Heart left ventricle (tissue), 13 donors: ENCODE measurements around the gene CHMP4B.

Experiments
- CTCF ChIP-seq, 12 donors: fragments of 200-600 bp; sonication (generic) in 4 of 12; IDR thresholded peaks; one replicate each; pipeline versions ENCODE4 v1.5.0 to v1.8.0; 2018 to 2022; ENCODE audit warnings: antibody characterized with exemption in 12 of 12, mild to moderate bottlenecking in 5 of 12
- POLR2A ChIP-seq, 2 donors: fragments of 450-650 bp; IDR thresholded peaks; one replicate each; pipeline ENCODE4 v1.6.1; 2017; ENCODE audit warnings: antibody characterized with exemption in 2 of 2, mild to moderate bottlenecking in 2 of 2, moderate library complexity in 2 of 2
- donor health status: ischemic (EF 13 %, LVEDD 7.1; RV severe dilation, severe dysfunction).
- donor health status: DM: no; HTN: yes; CAD: no.
- donor health status: DM: no; HTN: no; CAD: no.
- donor health status: ischemic (EF 25% LVEDD 6.9; RV normal size, moderate dysfunction).
- donor health status: ischemic (EF 25% LVEDD 5.7; RV mildly dilated, moderate dysfunction).
- donor health status: ischemic (EF 35%, LVEDD 5.7; RV mildly dilated, moderate dysfunction).
- donor health status: nonischemic (EF 11% LVEDD 7.7; RV severe dilation, severe dysfunction).
- donor health status: DM: yes; HTN: yes; CAD: no.
- donor health status: PGD.
- donor health status: ischemic (EF 29% LVEDD 5.4; RV normal size, mild dysfunction).
- donor health status: nonischemic (EF 23%, LVEDD 6.1; RV moderate dilation, normal function).

GRCh38 chr20:33829636-33830035 is 18.5 kb downstream of the CHMP4B start:
- TF ChIP-seq CTCF (IDR thresholded peaks at IDR 0.05) = no peak
- TF ChIP-seq POLR2A (IDR thresholded peaks at IDR 0.05) = no peak
